ENCODE measurements around the gene LOXL1.

DNA sequence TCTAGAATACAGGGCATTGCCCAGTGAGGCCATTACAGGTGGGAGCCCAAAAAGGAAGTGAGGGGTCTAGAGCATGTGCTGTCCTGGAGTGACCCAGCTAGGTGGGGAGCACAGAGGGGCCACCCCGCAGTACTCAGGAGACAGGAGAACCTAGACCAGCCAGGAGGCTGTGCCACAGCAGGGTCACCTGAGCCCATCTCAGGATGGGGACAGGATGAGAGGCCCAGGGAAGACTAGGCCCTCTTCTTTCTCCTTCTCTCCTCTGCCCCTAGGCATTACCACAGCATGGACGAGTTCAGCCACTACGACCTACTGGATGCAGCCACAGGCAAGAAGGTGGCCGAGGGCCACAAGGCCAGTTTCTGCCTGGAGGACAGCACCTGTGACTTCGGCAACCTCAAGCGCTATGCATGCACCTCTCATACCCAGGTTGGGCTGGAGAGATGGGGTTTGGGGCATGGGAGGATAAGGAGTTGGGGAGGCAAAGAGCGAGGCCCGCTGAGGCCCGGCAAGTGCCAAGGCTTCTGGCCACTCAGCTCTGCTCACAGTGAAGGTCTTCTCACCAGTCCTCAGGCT, 20.6 kb downstream of the LOXL1 start:
- TF ChIP-seq EHMT2 (IDR thresholded peaks at IDR 0.05) (no peak), MNT (conservative IDR thresholded peaks at IDR 0.05) (no peak), ZNF146 (CRISPR knock-in tag; IDR thresholded peaks at IDR 0.05; ENCODE audit: unreplicated experiment) (no peak)
- TF ChIP-seq, protein P1, sequence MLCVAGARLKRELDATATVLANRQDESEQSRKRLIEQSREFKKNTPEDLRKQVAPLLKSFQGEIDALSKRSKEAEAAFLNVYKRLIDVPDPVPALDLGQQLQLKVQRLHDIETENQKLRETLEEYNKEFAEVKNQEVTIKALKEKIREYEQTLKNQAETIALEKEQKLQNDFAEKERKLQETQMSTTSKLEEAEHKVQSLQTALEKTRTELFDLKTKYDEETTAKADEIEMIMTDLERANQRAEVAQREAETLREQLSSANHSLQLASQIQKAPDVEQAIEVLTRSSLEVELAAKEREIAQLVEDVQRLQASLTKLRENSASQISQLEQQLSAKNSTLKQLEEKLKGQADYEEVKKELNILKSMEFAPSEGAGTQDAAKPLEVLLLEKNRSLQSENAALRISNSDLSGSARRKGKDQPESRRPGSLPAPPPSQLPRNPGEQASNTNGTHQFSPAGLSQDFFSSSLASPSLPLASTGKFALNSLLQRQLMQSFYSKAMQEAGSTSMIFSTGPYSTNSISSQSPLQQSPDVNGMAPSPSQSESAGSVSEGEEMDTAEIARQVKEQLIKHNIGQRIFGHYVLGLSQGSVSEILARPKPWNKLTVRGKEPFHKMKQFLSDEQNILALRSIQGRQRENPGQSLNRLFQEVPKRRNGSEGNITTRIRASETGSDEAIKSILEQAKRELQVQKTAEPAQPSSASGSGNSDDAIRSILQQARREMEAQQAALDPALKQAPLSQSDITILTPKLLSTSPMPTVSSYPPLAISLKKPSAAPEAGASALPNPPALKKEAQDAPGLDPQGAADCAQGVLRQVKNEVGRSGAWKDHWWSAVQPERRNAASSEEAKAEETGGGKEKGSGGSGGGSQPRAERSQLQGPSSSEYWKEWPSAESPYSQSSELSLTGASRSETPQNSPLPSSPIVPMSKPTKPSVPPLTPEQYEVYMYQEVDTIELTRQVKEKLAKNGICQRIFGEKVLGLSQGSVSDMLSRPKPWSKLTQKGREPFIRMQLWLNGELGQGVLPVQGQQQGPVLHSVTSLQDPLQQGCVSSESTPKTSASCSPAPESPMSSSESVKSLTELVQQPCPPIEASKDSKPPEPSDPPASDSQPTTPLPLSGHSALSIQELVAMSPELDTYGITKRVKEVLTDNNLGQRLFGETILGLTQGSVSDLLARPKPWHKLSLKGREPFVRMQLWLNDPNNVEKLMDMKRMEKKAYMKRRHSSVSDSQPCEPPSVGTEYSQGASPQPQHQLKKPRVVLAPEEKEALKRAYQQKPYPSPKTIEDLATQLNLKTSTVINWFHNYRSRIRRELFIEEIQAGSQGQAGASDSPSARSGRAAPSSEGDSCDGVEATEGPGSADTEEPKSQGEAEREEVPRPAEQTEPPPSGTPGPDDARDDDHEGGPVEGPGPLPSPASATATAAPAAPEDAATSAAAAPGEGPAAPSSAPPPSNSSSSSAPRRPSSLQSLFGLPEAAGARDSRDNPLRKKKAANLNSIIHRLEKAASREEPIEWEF (CRISPR knock-in tag; IDR thresholded peaks at IDR 0.05) = no peak

Data from K562 (cell line).